ENCODE measurements around the gene DRC3.
"Not testable (repeated sequence)": the region's sequence is repeated elsewhere in the genome, so short reads cannot be mapped to it uniquely, and the experiment has no call there.

The DRC3 gene

GRCh38 chr17:17941015-17941414 lies 31.6 kb upstream of the DRC3 start:
- DNase-seq, result no peak

- DNase-seq, result no peak
These were observed 29.8 kb upstream of the DRC3 start for GRCh38 chr17:17942846-17943245.

DNA sequence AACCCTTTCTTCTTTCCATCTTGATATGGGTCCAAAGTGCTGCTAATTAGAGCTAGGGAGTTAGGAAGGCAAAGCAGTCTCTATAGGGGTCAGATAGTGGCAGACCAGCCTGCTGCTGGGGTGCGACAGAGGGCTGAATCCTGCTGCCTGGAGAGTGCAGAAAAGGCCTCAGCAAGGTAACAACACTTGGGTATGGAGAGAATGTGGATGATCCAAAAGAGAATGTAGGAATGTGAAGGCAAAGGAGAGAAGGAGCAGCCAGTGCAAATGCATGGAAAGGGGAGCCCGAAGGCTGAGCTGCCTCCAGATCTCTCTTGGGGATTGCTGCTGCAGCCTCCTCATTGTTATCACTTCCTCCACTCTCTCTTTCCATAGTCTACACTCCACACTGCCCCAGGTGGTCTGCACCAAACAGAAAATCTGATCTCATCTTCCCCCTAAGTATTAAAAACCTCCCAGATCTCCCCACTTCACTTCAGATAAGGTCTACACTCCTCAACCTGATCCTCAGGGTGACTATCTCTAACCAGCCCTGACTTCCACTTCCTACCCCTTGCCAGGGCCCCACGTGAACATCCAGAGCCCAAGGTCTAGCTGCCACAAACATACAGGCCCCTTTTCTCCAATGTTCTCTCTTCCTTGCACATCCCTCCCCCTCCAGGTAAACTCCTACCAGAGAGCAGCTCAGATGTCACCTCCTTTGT lies 29.2 kb upstream of the DRC3 start:
- no peak for DNase-seq

GRCh38 chr17:17944242-17944641 lies 28.4 kb upstream of the DRC3 start:
- no peak for DNase-seq

DNA sequence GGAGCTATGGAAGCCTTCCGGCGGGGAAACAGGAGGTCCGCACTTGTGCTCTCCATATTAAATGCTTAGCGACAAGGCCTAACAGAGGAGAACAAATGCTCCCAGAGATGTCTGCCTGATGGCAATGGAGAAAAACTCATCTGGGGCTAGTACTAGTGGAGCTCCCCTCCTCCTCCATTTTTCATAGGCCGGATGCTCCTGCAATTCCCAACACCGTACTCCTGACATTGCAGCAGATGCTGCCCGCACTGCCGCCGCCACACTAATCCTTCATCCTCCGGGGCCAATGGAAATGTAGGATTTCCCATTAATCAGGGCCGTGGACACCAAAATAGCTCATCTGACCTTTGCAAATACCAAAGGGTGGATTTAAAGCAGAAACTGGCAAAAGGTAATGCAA lies 27.9 kb upstream of the DRC3 start:
- no peak for DNase-seq

GRCh38 chr17:17946093-17946492 lies 26.6 kb upstream of the DRC3 start:
- no peak for DNase-seq

- DNase-seq, result no peak
These were observed 25.4 kb upstream of the DRC3 start for GRCh38 chr17:17947309-17947708.

DNA sequence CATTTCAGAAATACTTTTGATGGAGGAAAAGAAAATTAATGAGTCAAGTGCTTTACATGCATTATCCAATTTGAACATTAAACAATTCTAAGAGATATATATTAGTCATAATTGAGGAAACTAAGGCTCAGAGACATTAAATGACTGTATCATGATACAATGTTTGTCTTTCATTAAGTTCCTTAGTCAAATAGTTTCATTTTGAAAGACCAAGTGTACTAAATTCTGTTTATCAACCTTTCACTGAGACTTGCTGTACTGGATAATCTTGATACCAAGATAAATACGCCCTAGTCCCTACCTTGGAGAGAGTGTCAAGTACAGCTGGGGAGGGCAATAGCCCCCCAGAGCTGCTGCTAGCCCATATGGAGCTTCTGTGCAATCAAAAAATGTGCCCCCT lies 24.7 kb upstream of the DRC3 start:
- no peak for DNase-seq

DNA sequence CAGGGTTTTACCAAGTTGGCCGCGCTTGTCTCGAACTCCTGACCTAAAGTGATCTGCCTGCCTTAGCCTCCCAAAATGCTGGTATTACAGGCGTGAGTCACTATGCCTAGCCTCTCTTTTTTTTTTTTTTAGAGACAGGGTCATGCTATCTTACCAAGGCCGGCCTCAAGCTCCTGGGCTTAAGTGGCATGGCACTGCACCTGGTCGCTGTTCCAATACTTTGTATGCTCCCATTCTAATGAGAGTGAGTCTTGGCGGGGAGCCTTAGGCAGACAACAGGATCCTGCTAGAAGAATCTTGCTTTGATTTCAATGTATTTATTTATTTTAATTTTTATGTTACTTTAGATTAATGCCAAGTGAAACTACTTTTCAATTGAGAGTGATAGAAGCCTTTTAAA lies 22.3 kb upstream of the DRC3 start:
- DNase-seq, result no peak

DNA sequence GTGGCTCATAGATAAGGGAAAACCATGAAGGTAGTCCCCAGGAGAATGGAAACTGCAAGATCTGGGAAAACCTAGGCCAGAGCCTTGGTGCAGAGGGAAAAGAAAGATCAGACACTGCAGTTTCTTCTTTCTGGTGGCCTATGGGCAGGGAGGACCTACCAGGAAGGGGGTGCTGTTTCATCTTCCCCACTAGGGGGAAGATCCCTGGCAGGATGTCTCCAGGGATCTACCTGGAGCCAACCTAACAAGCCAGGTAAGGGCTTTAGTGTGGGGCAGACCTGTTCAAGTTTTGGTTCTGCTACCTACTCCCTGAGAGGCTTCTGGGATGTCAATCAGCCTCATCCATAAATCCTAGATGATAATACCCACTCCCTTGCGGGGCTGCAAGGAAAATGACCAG lies 21.9 kb upstream of the DRC3 start:
- no peak for DNase-seq

- DNase-seq, result no peak
These were observed 21.1 kb upstream of the DRC3 start for GRCh38 chr17:17951524-17951923.

GRCh38 chr17:17952691-17953090 lies 20.0 kb upstream of the DRC3 start:
- DNase-seq, result no peak

GRCh38 chr17:17954079-17954478 lies 18.6 kb upstream of the DRC3 start:
- no peak for DNase-seq

GRCh38 chr17:17955790-17956341 lies 16.8 kb upstream of the DRC3 start:
- not testable (repeated sequence) for DNase-seq

- DNase-seq, result no peak
These were observed 15.1 kb upstream of the DRC3 start for GRCh38 chr17:17957584-17957916.

GRCh38 chr17:17958982-17959381 lies 13.7 kb upstream of the DRC3 start:
- no peak for DNase-seq

DNA sequence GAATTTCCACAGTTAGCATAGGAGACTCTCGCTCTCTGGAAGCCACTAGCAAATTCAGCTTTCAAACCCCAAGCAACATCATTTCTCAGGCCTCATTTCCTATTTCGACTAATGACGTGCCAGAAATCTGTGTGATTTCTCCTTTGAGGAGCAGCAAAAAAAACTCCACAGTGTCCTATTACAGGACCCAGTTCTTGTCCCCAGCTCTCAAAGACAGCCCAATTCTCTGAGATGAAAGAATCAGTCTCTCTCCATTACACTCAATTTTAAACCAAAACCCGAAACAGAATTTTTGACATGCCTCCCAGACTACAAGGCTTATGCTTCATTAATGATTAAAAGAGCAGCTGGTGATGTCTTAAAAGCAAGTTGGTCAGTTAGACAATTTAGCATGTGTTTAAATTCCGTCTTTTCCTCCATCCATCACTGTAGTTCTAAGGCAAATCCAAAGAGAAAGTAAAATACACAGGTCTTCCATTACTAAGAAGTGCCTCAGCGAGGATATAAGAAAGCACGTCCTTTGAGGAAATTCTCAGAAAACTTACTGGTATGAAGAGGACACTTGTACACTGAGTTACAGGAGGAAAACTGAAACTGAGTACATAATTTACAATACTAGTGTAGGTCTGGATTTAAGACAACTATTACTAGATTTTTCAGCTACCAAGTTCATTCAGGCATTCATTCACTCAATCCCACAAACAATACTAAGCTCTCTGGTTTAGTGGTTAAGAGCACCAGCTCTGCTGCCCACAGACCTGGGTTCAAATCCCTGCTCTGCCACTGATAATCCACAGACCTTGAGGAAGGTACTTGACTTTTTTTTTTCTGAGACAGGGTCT lies 12.9 kb upstream of the DRC3 start:
- no peak for DNase-seq

GRCh38 chr17:17960500-17961030 lies 12.1 kb upstream of the DRC3 start:
- no peak for DNase-seq

DNA sequence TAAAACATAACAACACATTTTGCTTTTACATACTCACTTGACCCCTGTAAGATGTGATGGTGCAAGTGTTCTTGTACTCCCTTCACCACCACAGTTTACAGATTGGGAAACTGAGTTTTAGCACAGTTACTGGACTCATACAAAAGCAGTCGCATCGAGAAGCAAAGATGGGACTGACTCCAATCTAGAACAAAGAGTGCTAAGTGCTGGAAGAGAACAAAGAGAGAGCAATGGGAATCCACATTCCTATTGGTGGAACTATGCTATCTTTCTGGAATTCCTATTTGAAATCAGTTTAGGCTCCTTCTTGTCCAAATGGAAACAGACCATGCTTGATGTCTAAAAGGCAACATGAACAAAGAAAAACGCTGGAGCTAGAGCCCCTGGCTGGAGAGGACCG lies 9.6 kb upstream of the DRC3 start:
- DNase-seq, result no peak

- no peak for DNase-seq
These were observed 8.8 kb upstream of the DRC3 start for GRCh38 chr17:17963694-17964436.

- no peak for DNase-seq
These were observed 8.0 kb upstream of the DRC3 start for GRCh38 chr17:17964710-17965109.

DNA sequence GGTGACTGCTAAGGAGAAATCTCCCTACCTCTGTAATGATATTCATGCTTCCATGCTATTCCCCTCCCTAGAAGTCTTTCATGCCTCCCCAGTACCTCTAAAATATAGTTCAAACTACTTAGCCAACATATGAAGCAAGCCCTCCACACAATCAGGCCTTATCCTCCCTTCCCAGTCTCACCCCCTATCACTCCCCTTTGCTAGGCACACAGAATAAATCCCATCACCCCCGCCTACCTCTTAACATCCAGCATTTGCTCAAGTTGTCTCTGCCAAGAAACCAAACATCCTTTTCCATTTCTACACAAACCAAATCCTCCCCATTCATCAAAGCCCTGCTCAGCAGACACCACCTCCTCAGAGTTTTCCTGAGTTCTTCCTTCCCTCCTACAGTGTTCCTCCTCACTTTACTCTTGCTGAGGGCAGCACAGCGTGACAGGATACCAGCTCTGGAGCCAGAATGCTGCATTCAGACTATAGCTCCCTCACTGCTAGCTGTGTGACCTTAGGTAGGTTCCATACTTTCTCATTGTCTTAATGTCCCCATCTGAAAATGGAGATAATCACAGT lies 7.4 kb upstream of the DRC3 start:
- DNase-seq, result no peak

DNA sequence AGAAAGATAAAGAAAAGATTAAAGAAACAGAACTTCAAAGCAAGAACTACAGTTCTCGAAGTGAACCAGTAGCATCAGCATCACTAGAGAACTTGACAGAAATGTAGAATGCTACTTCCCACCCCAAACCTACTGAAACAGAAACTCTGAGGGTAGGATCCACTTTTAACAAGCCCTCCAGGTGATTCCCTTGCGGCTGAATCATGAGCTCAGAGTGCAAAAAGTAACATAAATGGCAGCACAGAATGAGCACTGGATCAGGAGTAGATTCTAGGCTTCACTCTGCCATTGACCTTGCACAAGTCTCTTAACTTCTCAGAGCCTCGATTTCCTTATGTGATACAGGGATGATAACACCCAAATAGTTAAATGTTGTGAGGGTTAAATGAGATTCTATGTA lies 6.3 kb upstream of the DRC3 start:
- no peak for DNase-seq
